H1 (cell line): ENCODE data around the gene RAB8B. TPM values are rescaled to one million over a fixed set of nuclear protein-coding genes. Genes with fewer than 3 reads are reported as not detected.

ENCODE experiments used
- CTCF ChIA-PET: fragments of 300-600 bp; sonication (Branson Sonifier 250); formaldehyde crosslinking; loops from one replicate; lab custom pipeline; 2021; ENCODE audit not compliant: partially characterized antibody; lab: Charles Lee
- POLR2A ChIA-PET: fragments of 300-600 bp; sonication (Branson Sonifier 250); formaldehyde crosslinking; loops from one replicate; lab custom pipeline; 2021; ENCODE audit warnings: inconsistent platforms; ENCODE audit not compliant: partially characterized antibody; lab: Charles Lee
- DNase-seq, 2 experiments: peaks; one replicate each; pipeline versions ENCODE4 v3.0.0 to v3.0.0-alpha.2; 2010 to 2022; ENCODE audit warnings: low spot score in 2 of 2, low read depth in 1 of 2, mixed read lengths in 1 of 2
- FAIRE-seq: peaks from 2 replicates; lab custom pipeline; 2011; peaks lifted over from hg19 to GRCh38; lab: Jason Lieb, UNC
- H2AFZ ChIP-seq: 2 replicates; pipeline ENCODE4 v1.8.1; 2012; ENCODE audit warnings: low read length, inconsistent platforms
- H2AK5ac ChIP-seq: 2 replicates; pipeline ENCODE4 v1.6.1; 2013; ENCODE audit warnings: low read depth, low read length
- H2BK120ac ChIP-seq: replicated peaks from 2 replicates; pipeline ENCODE3; 2013; ENCODE audit warnings: low read depth, low read length, inconsistent platforms
- H2BK12ac ChIP-seq: 2 replicates; pipeline ENCODE4 v1.6.1; 2013; ENCODE audit warnings: low read depth, low read length
- H2BK15ac ChIP-seq: 2 replicates; pipeline ENCODE4 v1.6.1; 2013; ENCODE audit warnings: low read length
- H2BK20ac ChIP-seq: 2 replicates; pipeline ENCODE4 v1.6.1; 2013; ENCODE audit warnings: low read length
- H2BK5ac ChIP-seq: 2 replicates; pipeline ENCODE4 v1.6.1; 2013; ENCODE audit warnings: low read depth, low read length
- H3K14ac ChIP-seq: 2 replicates; pipeline ENCODE4 v1.6.1; 2013; ENCODE audit warnings: inconsistent platforms; ENCODE audit not compliant: insufficient read length
- H3K18ac ChIP-seq: 2 replicates; pipeline ENCODE4 v1.6.1; 2013; ENCODE audit warnings: low read length; ENCODE audit errors: extremely low read depth
- H3K23ac ChIP-seq: 2 replicates; pipeline ENCODE4 v1.6.1; 2013; ENCODE audit warnings: inconsistent platforms; ENCODE audit not compliant: insufficient read length
- H3K23me2 ChIP-seq: 2 replicates; pipeline ENCODE4 v1.6.1; 2013; ENCODE audit warnings: low read depth, low read length
- H3K27ac ChIP-seq: 2 replicates; pipeline ENCODE4 v1.6.1; 2011; ENCODE audit warnings: low read depth, low read length, inconsistent platforms
- H3K27me3 ChIP-seq, 4 experiments: replicated peaks in 1 of 4; 1 replicate in 1 of 4; 2 replicates in 3 of 4; pipeline versions ENCODE4 v1.6.1 to v1.8.1; 2011 to 2013; ENCODE audit warnings: low read length in 3 of 4, mild to moderate bottlenecking in 3 of 4, inconsistent platforms in 2 of 4, mixed read lengths in 2 of 4, moderate library complexity in 1 of 4; ENCODE audit not compliant: control insufficient read depth in 3 of 4, insufficient read depth in 3 of 4; ENCODE audit errors: extremely low read depth in 1 of 4
- H3K36me3 ChIP-seq, 4 experiments: 2 replicates each; pipeline versions ENCODE4 v1.6.1 to v1.8.1; 2011 to 2013; ENCODE audit warnings: mild to moderate bottlenecking in 4 of 4, low read length in 3 of 4, moderate library complexity in 2 of 4, control low read depth in 1 of 4, inconsistent platforms in 1 of 4; ENCODE audit not compliant: insufficient read depth in 4 of 4, control insufficient read depth in 2 of 4
- H3K4ac ChIP-seq: replicated peaks from 2 replicates; pipeline ENCODE3; 2013; ENCODE audit warnings: low read length, low read depth, mixed read lengths, inconsistent platforms; ENCODE audit not compliant: insufficient read length
- H3K4me1 ChIP-seq, 4 experiments: replicated peaks in 1 of 4; 1 replicate in 1 of 4; 2 replicates in 3 of 4; pipeline versions ENCODE4 v1.6.1 to v1.8.1; 2011 to 2013; ENCODE audit warnings: low read length in 3 of 4, inconsistent platforms in 2 of 4, mixed read lengths in 1 of 4; ENCODE audit not compliant: insufficient read depth in 4 of 4, control insufficient read depth in 3 of 4
- H3K4me2 ChIP-seq, 2 experiments: 2 replicates each; pipeline versions ENCODE4 v1.6.1 to v1.8.1; 2011 to 2013; ENCODE audit warnings: low read depth in 2 of 2, low read length in 2 of 2, control low read depth in 1 of 2, inconsistent platforms in 1 of 2, mild to moderate bottlenecking in 1 of 2; ENCODE audit not compliant: insufficient read depth in 1 of 2
- H3K4me3 ChIP-seq, 4 experiments: fragments of 200-600, 300-600 bp in 1 of 4; sonication (generic), shearing (Covaris generic), sonication (Bioruptor Twin) in 1 of 4; 2 replicates each; pipeline versions ENCODE4 v1.5.1 to v1.8.1; 2011 to 2016; ENCODE audit warnings: low read length in 4 of 4, low read depth in 3 of 4, control low read depth in 2 of 4, inconsistent platforms in 2 of 4, mild to moderate bottlenecking in 2 of 4, mixed read lengths in 1 of 4, moderate library complexity in 1 of 4; ENCODE audit not compliant: insufficient read depth in 2 of 4; ENCODE audit errors: extremely low read depth in 1 of 4
- H3K56ac ChIP-seq: replicated peaks from 2 replicates; pipeline ENCODE3; 2013; ENCODE audit warnings: low read depth, mild to moderate bottlenecking, mixed read lengths, low read length, inconsistent platforms; ENCODE audit not compliant: insufficient read length
- H3K79me1 ChIP-seq: 2 replicates; pipeline ENCODE4 v1.6.1; 2013; ENCODE audit warnings: low read depth, low read length, control low read depth
- H3K79me2 ChIP-seq, 2 experiments: 2 replicates each; pipeline versions ENCODE4 v1.6.1 to v1.8.1; 2012 to 2013; ENCODE audit warnings: low read length in 2 of 2, mild to moderate bottlenecking in 2 of 2, inconsistent platforms in 1 of 2; ENCODE audit not compliant: insufficient read depth in 2 of 2, control insufficient read depth in 1 of 2
- H3K9ac ChIP-seq, 4 experiments: replicated peaks in 1 of 4; 1 replicate in 1 of 4; 2 replicates in 3 of 4; pipeline versions ENCODE4 v1.6.1 to v1.8.1; 2011 to 2013; ENCODE audit warnings: low read depth in 3 of 4, low read length in 3 of 4, control low read depth in 2 of 4, mild to moderate bottlenecking in 2 of 4, moderate library complexity in 2 of 4, inconsistent platforms in 1 of 4; ENCODE audit errors: extremely low read depth in 1 of 4
- H3K9me3 ChIP-seq, 2 experiments: 2 replicates each; pipeline versions ENCODE4 v1.6.1 to v1.8.1; 2012 to 2013; ENCODE audit warnings: mild to moderate bottlenecking in 2 of 2, moderate library complexity in 2 of 2, control low read depth in 1 of 2, inconsistent platforms in 1 of 2, low read depth in 1 of 2, low read length in 1 of 2, mixed read lengths in 1 of 2; ENCODE audit not compliant: insufficient read depth in 2 of 2
- H4K20me1 ChIP-seq, 2 experiments: replicated peaks in 1 of 2; 2 replicates each; pipeline versions ENCODE3 to v1.8.1; 2011 to 2013; ENCODE audit warnings: inconsistent platforms in 2 of 2, low read length in 2 of 2, mild to moderate bottlenecking in 1 of 2; ENCODE audit not compliant: insufficient read depth in 2 of 2, control insufficient read depth in 1 of 2
- H4K5ac ChIP-seq: 2 replicates; pipeline ENCODE4 v1.6.1; 2013; ENCODE audit warnings: low read length, low read depth, mixed read lengths, inconsistent platforms; ENCODE audit not compliant: insufficient read length
- H4K8ac ChIP-seq: 2 replicates; pipeline ENCODE4 v1.8.0; 2013; ENCODE audit warnings: mild to moderate bottlenecking, moderate library complexity, low read length, inconsistent platforms; ENCODE audit not compliant: insufficient read depth; ENCODE audit errors: extremely low read depth
- H4K91ac ChIP-seq: replicated peaks from 2 replicates; pipeline ENCODE3; 2013; ENCODE audit warnings: low read length, mixed read lengths, inconsistent platforms; ENCODE audit not compliant: insufficient read length
- BRCA1 ChIP-seq: IDR thresholded peaks from 2 replicates; pipeline ENCODE4 v1.6.1; 2012; ENCODE audit warnings: low read depth, low read length, improper control_type of control experiment
- KDM1A ChIP-seq: fragments of 200-600, 300-600 bp; sonication (generic); IDR thresholded peaks from 2 replicates; pipeline ENCODE4 v1.7.1; 2016; ENCODE audit warnings: mild to moderate bottlenecking, low read length, borderline replicate concordance
- MAFK ChIP-seq: IDR thresholded peaks from 2 replicates; pipeline ENCODE4 v1.6.1; 2012; ENCODE audit warnings: low read depth, mild to moderate bottlenecking, improper control_type of control experiment, low read length
- RFX5 ChIP-seq: IDR thresholded peaks from 2 replicates; pipeline ENCODE4 v1.6.1; 2011; ENCODE audit warnings: low read depth, low read length, improper control_type of control experiment, borderline replicate concordance
- SIX5 ChIP-seq: IDR thresholded peaks from 2 replicates; pipeline ENCODE4 v1.6.1; 2011; ENCODE audit warnings: mild to moderate bottlenecking, low read depth, low read length
- TAF7 ChIP-seq: optimal IDR thresholded peaks from 2 replicates; pipeline ENCODE3; 2011; ENCODE audit warnings: low read depth, mild to moderate bottlenecking, inconsistent platforms, low read length, moderate library complexity, borderline replicate concordance
- TCF12 ChIP-seq: IDR thresholded peaks from 2 replicates; pipeline ENCODE4 v1.6.1; 2011; ENCODE audit warnings: low read depth, mild to moderate bottlenecking, low read length
- WGBS, 2 experiments: shearing (Covaris generic) in 1 of 2; methylation state at CpG; one replicate each; pipeline versions ENCODE4 v1.1.6 to v1.1.7; 2013 to 2015; ENCODE audit warnings: low lambda C conversion rate in 2 of 2, mixed read lengths in 2 of 2, inconsistent platforms in 1 of 2, low coverage in 1 of 2, missing lambda C conversion rate in 1 of 2; ENCODE audit not compliant: insufficient replicate concordance in 2 of 2, insufficient coverage in 1 of 2, insufficient read length in 1 of 2; ENCODE audit errors: extremely low coverage in 1 of 2, missing lambda C conversion rate in 1 of 2; 5-methylcytosine and 5-hydroxymethylcytosine counted together
- polyA plus RNA-seq, 7 experiments: library from polyadenylated mRNA; depleted of rRNA in 3 of 7; stranded (reverse) in 5 of 7; unstranded in 2 of 7; fragments of >200 nt in 5 of 7; fragments of 200-250 nt in 2 of 7; gene quantifications; 1 replicate in 5 of 7; 2 replicates in 1 of 7; 4 replicates in 1 of 7; pipeline versions ENCODE4 v1.2.1 to v1.2.3, GENCODE V29; 2011 to 2013; ENCODE audit warnings: missing spikeins in 2 of 7, mixed read lengths in 2 of 7
- total RNA-seq: library from RNA; stranded (reverse); fragmentation: NEBNext Ultra II Directional; extraction: Animal tissue kit (Norgen Biotek cat#: 25700); gene quantifications from 2 replicates; pipeline ENCODE4 v1.2.1, GENCODE V29; 2021

Gene RAB8B
- total and polyA plus RNA-seq, 2 of the 8 experiments (the other 6 are each of a cell fraction or from before 2014, with no cell fraction given): 9.5 to 47.8 TPM

GRCh38 chr15:63283126-63283525 lies 93.7 kb downstream of the RAB8B start:
- no peak for DNase-seq
- H2AFZ ChIP-seq: no peak overlapping the region
- no peak overlapping the region for H4K5ac ChIP-seq
- no peaks in the 10 kb centered on the region for H3K79me2 ChIP-seq
- no peak overlapping the region for H2BK12ac ChIP-seq
- no peak overlapping the region for H3K23ac ChIP-seq
- H3K14ac ChIP-seq: no peak overlapping the region
- H4K91ac ChIP-seq: no peak overlapping the region
- H3K4me2 ChIP-seq: no peak overlapping the region
- H3K27ac ChIP-seq: no peak overlapping the region
- no peak overlapping the region for H2AK5ac ChIP-seq
- H3K79me1 ChIP-seq: no peaks in the 10 kb centered on the region
- no peak overlapping the region for H2BK20ac ChIP-seq
- no peaks in the 10 kb centered on the region for H4K20me1 ChIP-seq
- no peaks in the 10 kb centered on the region for H3K4me1 ChIP-seq
- no peak overlapping the region for H3K9ac ChIP-seq
- no peaks in the 10 kb centered on the region for H3K9me3 ChIP-seq
- no peak overlapping the region for H2BK15ac ChIP-seq
- POLR2A ChIA-PET: interaction anchor here (0.6 to 1.5 kb wide), 2 partner anchors 29 to 163 kb away, joined by 3 to 4 read pairs; no protein-coding TSS in a partner anchor
- no peaks in the 10 kb centered on the region for H3K23me2 ChIP-seq
- TF ChIP-seq SIX5 (no peak), MAFK (no peak), RFX5 (no peak), TCF12 (no peak), BRCA1 (no peak), TAF7 (no peak), KDM1A (no peak)
- TF ChIP-seq, all 59 proteins: peak for 0
- Histone ChIP-seq H3K4ac (no peak overlapping the region), H2BK5ac (no peak overlapping the region), H3K4me3 (no peak overlapping the region), H3K56ac (no peak overlapping the region), H3K18ac (no peak overlapping the region), H3K36me3 (peaks cover 0 to 13% (median 0%) of the 10 kb centered on the region in 4 experiments; a peak in 4 of 8 replicates), H2BK120ac (no peak overlapping the region), H4K8ac (no peak overlapping the region), H3K27me3 (no peaks in the 10 kb centered on the region; a peak in 1 of 7 replicates)
- no peak for FAIRE-seq
- 92% methylated on average over 9 of the region's 9 CpGs; no CpG with 5 or more reads in 1 of the 2 experiments for WGBS, 2 experiments
- CTCF ChIA-PET: interaction anchor here (0.8 kb wide), 1 partner anchor 134 kb away, joined by 3 read pairs; no protein-coding TSS in a partner anchor
